ENCODE measurements around the gene GPRIN3.

GPRIN3 gene

GRCh38 chr4:89196056-89196674 lies 111.4 kb downstream of the GPRIN3 start:
- Histone ChIP-seq H3K36me3 (ENCODE audit: insufficient read depth, insufficient read length, low read length) (no peaks in the 10 kb centered on the region), H3K4me1 (ENCODE audit: insufficient read depth, insufficient read length) (no peaks in the 10 kb centered on the region), H3K4me3 (ENCODE audit: insufficient read length, low read depth) (no peak overlapping the region), H3K27me3 (ENCODE audit: insufficient read depth, insufficient read length) (no peaks in the 10 kb centered on the region), H3K9me3 (ENCODE audit: insufficient read depth, low read length) (no peaks in the 10 kb centered on the region), H3K9ac (ENCODE audit: insufficient read length, low read depth) (no peak overlapping the region)
- TF ChIP-seq YY1 (IDR thresholded peaks at IDR 0.05; ENCODE audit: insufficient read depth, insufficient read length) (no peak), SUZ12 (IDR thresholded peaks at IDR 0.05; ENCODE audit: extremely low read depth, insufficient read depth, insufficient read length) (no peak), ZNF274 (IDR thresholded peaks at IDR 0.05; ENCODE audit: low read depth, low read length) (no peak)
- no peak for DNase-seq (ENCODE audit: low read depth, low spot score)

- H3K4me1 ChIP-seq (ENCODE audit: insufficient read depth, insufficient read length), result no peaks in the 10 kb centered on the region
- no peak for TF ChIP-seq SUZ12 (IDR thresholded peaks at IDR 0.05; ENCODE audit: extremely low read depth, insufficient read depth, insufficient read length)
- H3K4me3 ChIP-seq (ENCODE audit: insufficient read length, low read depth), result no peak overlapping the region
- no peaks in the 10 kb centered on the region for H3K27me3 ChIP-seq (ENCODE audit: insufficient read depth, insufficient read length)
- no peak for DNase-seq (ENCODE audit: low read depth, low spot score)
- no peak overlapping the region for H3K9ac ChIP-seq (ENCODE audit: insufficient read length, low read depth)
- H3K9me3 ChIP-seq (ENCODE audit: insufficient read depth, low read length), result no peaks in the 10 kb centered on the region
- no peaks in the 10 kb centered on the region for H3K36me3 ChIP-seq (ENCODE audit: insufficient read depth, insufficient read length, low read length)
Observed at GRCh38 chr4:89193843-89194242, 113.8 kb downstream of the GPRIN3 start.
